HG03457 (cell line): ENCODE data around the gene CENPK.
"Not testable (repeated sequence)": the region's sequence is repeated elsewhere in the genome, so short reads cannot be mapped to it uniquely, and the experiment has no call there.

ENCODE experiments used
- ATAC-seq: cut with Tn5 transposase; IDR thresholded peaks from one replicate; pipeline ENCODE4 v1.9.1; 2021; ENCODE audit warnings: moderate number of reproducible peaks; ENCODE audit not compliant: unreplicated experiment

Gene CENPK

GRCh38 chr5:65508978-65509377 is 54.0 kb downstream of the CENPK start:
- ATAC-seq: no peak

- ATAC-seq: no peak
Measured at GRCh38 chr5:65506961-65507360, 56.0 kb downstream of the CENPK start.

- no peak for ATAC-seq
Measured at GRCh38 chr5:65489119-65489518, 73.8 kb downstream of the CENPK start.

- ATAC-seq: not testable (repeated sequence)
Measured at GRCh38 chr5:65488038-65488687, 74.8 kb downstream of the CENPK start.

- ATAC-seq: not testable (repeated sequence)
Measured at GRCh38 chr5:65486803-65487202, 76.2 kb downstream of the CENPK start.

- no peak for ATAC-seq
Measured at GRCh38 chr5:65485405-65485804, 77.6 kb downstream of the CENPK start.

- peak; percentile 46 for ATAC-seq
Measured at GRCh38 chr5:65483546-65484346, 79.2 kb downstream of the CENPK start.

GRCh38 chr5:65482736-65483545 is 80.0 kb downstream of the CENPK start:
- no peak for ATAC-seq

GRCh38 chr5:65482296-65482735 is 80.7 kb downstream of the CENPK start:
- ATAC-seq: no peak

GRCh38 chr5:65481635-65482295 is 81.2 kb downstream of the CENPK start, which contains the start of gene ADAMTS6:
TSS of gene ADAMTS6 (minus strand) at chr5:65481920. CDS start at chr5:65473673, 8,247 bp downstream.
- ATAC-seq: peak; percentile 68

- no peak for ATAC-seq
Measured at GRCh38 chr5:65481171-65481581, 81.8 kb downstream of the CENPK start.

- no peak for ATAC-seq
Measured at GRCh38 chr5:65480306-65480865, 82.6 kb downstream of the CENPK start.

- no peak for ATAC-seq
Measured at GRCh38 chr5:65479527-65479926, 83.4 kb downstream of the CENPK start.

GRCh38 chr5:65478336-65478735 is 84.6 kb downstream of the CENPK start:
- ATAC-seq: no peak

- ATAC-seq: no peak
Measured at GRCh38 chr5:65475895-65476294, 87.1 kb downstream of the CENPK start.

GRCh38 chr5:65475336-65475735 is 87.6 kb downstream of the CENPK start:
- no peak for ATAC-seq

GRCh38 chr5:65474130-65474711 is 88.7 kb downstream of the CENPK start:
- ATAC-seq: no peak

- ATAC-seq: no peak
Measured at GRCh38 chr5:65468633-65469032, 94.3 kb downstream of the CENPK start.
